ENCODE measurements around the gene SF1. TPM values are rescaled to one million over a fixed set of nuclear protein-coding genes. Genes with fewer than 3 reads are reported as not detected.

The SF1 gene
- total RNA-seq, 1 donor from 2014 or later = 533 TPM

DNA sequence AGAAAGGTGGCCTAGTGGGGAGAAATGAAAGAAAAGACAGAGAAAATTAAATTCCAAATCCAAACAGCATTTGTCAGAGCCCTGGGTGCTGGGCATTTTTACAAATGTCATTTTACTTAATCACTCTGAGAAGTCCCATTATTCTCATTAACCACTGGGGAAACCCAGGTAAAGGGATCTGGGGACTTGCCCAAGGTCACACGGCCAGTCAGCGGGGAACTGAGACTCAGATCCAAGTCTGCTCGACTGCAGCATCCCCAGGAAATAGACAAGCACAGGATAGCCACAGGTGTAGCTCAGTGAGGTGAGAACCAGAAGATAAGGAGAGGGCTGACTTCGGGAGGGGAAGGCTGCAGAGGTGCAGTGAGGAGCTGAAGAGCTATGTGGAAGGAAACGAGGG, 63.2 kb downstream of the SF1 start:
- DNase-seq (ENCODE audit: low spot score in 2 of 2, unreplicated experiment in 2 of 2) = no peak
- no peaks in the 10 kb centered on the region for H3K36me3 Mint-ChIP-seq
- no peaks in the 10 kb centered on the region for H3K9me3 Mint-ChIP-seq
- TF ChIP-seq, protein P1, sequence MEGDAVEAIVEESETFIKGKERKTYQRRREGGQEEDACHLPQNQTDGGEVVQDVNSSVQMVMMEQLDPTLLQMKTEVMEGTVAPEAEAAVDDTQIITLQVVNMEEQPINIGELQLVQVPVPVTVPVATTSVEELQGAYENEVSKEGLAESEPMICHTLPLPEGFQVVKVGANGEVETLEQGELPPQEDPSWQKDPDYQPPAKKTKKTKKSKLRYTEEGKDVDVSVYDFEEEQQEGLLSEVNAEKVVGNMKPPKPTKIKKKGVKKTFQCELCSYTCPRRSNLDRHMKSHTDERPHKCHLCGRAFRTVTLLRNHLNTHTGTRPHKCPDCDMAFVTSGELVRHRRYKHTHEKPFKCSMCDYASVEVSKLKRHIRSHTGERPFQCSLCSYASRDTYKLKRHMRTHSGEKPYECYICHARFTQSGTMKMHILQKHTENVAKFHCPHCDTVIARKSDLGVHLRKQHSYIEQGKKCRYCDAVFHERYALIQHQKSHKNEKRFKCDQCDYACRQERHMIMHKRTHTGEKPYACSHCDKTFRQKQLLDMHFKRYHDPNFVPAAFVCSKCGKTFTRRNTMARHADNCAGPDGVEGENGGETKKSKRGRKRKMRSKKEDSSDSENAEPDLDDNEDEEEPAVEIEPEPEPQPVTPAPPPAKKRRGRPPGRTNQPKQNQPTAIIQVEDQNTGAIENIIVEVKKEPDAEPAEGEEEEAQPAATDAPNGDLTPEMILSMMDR (IDR thresholded peaks at IDR 0.05; ENCODE audit: unreplicated experiment) = no peak
- peaks cover 7% of the 10 kb centered on the region for H3K4me1 Mint-ChIP-seq
- peaks cover 89% of the 10 kb centered on the region for H3K27me3 Mint-ChIP-seq (ENCODE audit: low read depth)
- no peak overlapping the region for H3K27ac Mint-ChIP-seq
- no peak overlapping the region for H3K4me3 Mint-ChIP-seq

DNA sequence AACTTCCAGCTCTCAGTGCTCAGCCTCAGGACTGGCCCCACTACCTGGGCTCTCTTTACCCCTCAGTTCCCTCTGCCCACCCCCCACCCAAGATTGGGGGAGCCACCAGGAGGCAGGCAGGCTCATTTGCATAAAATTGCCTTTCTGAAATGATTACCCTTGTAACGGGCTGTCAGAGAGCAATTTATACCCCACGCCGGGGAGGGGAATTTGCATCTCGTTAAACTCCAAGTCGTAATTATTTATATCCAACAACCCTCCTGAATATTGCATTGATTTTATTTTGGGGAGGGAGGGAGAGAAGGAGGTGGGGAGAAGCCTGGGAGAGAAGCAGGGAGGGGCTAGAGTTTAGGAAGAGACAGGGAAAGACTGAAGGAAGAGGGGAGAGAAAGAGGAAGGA, 63.7 kb downstream of the SF1 start:
- TF ChIP-seq, protein P1 (IDR thresholded peaks at IDR 0.05; ENCODE audit: unreplicated experiment) = no peak
- H3K9me3 Mint-ChIP-seq = no peaks in the 10 kb centered on the region
- no peak overlapping the region for H3K4me3 Mint-ChIP-seq
- H3K27me3 Mint-ChIP-seq (ENCODE audit: low read depth) = peaks cover 89% of the 10 kb centered on the region
- DNase-seq (ENCODE audit: low spot score in 2 of 2, unreplicated experiment in 2 of 2) = no peak
- no peaks in the 10 kb centered on the region for H3K36me3 Mint-ChIP-seq
- no peak overlapping the region for H3K27ac Mint-ChIP-seq
- peaks cover 7% of the 10 kb centered on the region for H3K4me1 Mint-ChIP-seq

Other genes starting within 250 kb of the SF1 start
- gene SLC22A11, start 222.6 kb downstream of the SF1 start, total RNA-seq = 0.09 to 0.13 TPM (median 0.09 TPM) in 3 replicates
- not detected in 3 replicates for gene SLC22A12, start 187.3 kb downstream of the SF1 start, total RNA-seq
- gene NRXN2, start 55.3 kb downstream of the SF1 start, total RNA-seq = 9.8 to 14.0 TPM (median 12.0 TPM) in 3 replicates
- 1.4 to 2.0 TPM (median 1.8 TPM) in 3 replicates for gene RASGRP2, start 34.4 kb downstream of the SF1 start, total RNA-seq
- gene PYGM, start 18.6 kb downstream of the SF1 start, total RNA-seq = 6.4 to 7.6 TPM (median 7.1 TPM) in 3 replicates
- gene MAP4K2, start 24.7 kb upstream of the SF1 start, total RNA-seq = 23.7 to 25.8 TPM (median 25.0 TPM) in 3 replicates
- gene MEN1, start 32.0 kb upstream of the SF1 start, total RNA-seq = 44.5 to 45.4 TPM (median 44.9 TPM) in 3 replicates
- 24.6 to 30.1 TPM (median 25.0 TPM) in 3 replicates for gene CDC42BPG, start 66.1 kb upstream of the SF1 start, total RNA-seq
- gene EHD1, start 100.1 kb upstream of the SF1 start, total RNA-seq = 84.9 to 94.5 TPM (median 86.8 TPM) in 3 replicates
- gene ATG2A, start 138.7 kb upstream of the SF1 start, total RNA-seq = 29.8 to 32.9 TPM (median 31.7 TPM) in 3 replicates
- gene PPP2R5B, start 146.1 kb upstream of the SF1 start, total RNA-seq = 12.3 to 14.4 TPM (median 13.5 TPM) in 3 replicates
- gene GPHA2, start 157.4 kb upstream of the SF1 start, total RNA-seq = not detected in 3 replicates
- not detected in 3 replicates for gene MAJIN, start 193.6 kb upstream of the SF1 start, total RNA-seq
- 1.5 to 1.9 TPM (median 1.7 TPM) in 3 replicates for gene BATF2, start 218.4 kb upstream of the SF1 start, total RNA-seq
- 79.9 to 87.3 TPM (median 84.4 TPM) in 3 replicates for gene ARL2, start 235.6 kb upstream of the SF1 start, total RNA-seq
- 19.2 to 21.0 TPM (median 20.8 TPM) in 3 replicates for gene SNX15, start 248.9 kb upstream of the SF1 start, total RNA-seq